SW 1271 (cell line): Measurements from ENCODE around the gene KIAA1217.

Experiments used
- DNase-seq, 2 experiments: peaks; one replicate each; lab custom pipeline; 2025; lab: John Stamatoyannopoulos, UW

Gene KIAA1217

DNA sequence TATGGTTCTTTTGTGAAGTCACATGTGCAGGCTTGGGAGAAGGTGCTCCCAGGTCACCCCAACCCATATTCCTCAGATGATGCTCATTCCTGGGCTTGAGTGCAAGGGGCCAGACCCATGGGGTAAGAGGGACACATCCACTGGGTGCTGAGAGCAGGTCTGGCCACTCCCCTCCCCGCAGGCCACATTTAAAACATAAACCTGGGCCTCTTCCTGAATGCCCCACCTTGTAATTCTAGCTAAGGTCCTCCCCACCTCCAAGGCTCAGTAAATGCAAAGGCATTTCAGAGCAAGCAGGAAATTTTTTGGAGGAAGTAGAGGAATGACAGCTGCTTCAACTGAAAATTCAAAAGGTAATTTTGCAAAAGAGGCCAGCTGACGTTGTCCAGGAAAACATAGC is 342.2 kb downstream of the KIAA1217 start:
- no peak for DNase-seq

DNA sequence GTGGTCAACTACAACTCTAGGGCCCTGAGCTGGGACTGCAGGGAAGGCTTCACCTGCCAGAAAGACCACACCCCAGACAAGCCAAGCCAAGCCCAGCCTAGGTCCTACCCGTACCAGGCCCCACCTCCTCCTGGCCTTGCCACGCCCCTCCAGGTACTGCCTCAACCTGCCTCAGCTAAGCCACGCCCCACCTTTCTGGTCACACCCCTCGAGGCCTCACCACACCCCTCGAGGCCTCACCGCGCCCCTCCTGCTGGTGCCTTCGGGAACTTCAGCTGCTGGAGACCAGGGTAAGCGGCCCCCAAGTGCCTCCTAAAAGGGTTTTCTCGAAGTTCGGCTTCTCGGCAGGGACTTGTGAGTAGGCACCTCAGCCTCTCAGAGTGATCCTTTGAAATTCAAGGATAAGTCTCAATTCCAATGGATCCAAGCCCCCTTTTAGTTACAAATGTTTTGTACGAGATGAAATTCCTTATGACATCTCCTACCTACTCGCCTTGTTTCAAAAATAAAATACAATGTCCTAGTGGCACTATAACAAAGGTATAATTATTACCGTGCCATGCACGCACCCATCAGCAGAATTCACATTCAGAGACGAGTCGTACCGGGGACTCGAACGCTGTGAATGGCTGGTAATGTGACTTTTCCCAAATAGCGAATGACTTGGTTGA is 343.5 kb downstream of the KIAA1217 start:
- DNase-seq = no peak

DNA sequence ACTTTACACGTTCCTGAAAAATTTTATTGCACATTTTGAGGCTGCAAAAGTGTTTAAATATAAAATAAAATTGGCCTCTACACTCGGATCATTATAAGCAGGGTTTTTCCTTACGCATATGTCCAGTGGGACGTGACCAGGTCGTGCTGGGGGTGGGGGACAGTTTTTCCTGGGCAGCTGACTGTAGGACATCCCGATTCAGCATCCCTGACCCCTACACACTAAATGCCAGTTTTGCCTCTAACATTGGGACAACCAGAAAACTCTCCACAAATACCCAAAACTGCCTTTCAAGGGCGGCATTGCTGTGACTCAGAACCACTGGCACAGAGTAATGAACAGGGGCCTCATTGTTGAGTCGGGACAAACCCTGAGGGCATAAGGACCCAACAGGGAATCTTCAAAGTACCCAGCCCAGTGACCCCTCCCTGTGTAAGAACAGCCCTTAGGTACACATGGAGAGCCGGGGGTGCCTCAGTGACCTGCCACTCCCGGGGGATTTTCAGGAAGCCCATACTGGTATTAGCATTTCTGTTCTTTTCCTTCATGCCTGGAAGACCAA is 344.2 kb downstream of the KIAA1217 start:
- no peak for DNase-seq

DNA sequence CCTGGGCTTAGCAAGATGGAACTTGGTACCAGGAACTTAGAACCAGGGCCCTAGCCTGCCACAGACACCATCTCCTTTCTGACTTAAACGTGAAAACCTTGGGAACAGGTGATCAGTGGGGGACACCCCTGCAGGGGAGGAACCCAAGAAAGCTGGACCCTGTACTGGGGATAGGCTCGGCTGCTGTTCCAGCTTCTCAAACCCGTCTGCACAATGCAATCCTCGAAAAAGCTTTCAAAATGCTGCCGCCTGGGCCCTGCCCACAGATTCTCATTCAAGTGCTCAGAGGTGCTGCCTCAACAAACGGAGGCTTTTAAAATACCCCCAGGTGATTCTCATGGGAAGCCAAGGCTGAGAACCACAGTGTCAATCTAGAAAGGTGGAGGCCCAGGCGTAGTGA is 345.1 kb downstream of the KIAA1217 start:
- DNase-seq = no peak

DNA sequence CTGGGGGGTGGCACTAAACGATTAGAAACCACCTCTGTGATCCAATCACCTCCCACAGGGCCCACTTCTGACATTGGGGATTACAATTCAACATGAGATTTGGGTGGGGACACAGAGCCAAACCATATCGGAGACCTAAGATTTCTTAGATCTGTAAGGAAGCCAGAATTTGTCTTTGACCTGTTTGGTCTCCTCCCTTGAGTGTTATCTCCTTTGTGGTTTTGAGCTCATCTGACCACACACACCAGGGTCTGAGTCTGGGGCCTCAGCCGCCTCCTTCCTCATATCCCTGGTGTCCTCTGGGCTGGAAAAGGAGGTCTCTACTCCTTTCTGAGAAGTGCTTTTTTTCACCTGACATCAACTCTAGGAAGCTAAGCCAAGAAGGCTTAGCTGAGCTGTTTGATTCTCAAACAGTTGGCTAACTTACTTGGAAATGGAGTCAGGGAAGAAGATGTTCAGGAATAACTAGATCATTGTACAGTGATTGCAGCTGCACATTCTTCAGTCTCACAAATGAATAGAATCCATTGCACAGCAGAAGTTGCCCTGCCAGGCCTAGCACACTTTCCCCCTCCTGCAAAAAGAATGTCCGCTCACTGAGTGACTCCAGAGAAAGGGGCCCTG is 347.3 kb downstream of the KIAA1217 start:
- no peak for DNase-seq

DNA sequence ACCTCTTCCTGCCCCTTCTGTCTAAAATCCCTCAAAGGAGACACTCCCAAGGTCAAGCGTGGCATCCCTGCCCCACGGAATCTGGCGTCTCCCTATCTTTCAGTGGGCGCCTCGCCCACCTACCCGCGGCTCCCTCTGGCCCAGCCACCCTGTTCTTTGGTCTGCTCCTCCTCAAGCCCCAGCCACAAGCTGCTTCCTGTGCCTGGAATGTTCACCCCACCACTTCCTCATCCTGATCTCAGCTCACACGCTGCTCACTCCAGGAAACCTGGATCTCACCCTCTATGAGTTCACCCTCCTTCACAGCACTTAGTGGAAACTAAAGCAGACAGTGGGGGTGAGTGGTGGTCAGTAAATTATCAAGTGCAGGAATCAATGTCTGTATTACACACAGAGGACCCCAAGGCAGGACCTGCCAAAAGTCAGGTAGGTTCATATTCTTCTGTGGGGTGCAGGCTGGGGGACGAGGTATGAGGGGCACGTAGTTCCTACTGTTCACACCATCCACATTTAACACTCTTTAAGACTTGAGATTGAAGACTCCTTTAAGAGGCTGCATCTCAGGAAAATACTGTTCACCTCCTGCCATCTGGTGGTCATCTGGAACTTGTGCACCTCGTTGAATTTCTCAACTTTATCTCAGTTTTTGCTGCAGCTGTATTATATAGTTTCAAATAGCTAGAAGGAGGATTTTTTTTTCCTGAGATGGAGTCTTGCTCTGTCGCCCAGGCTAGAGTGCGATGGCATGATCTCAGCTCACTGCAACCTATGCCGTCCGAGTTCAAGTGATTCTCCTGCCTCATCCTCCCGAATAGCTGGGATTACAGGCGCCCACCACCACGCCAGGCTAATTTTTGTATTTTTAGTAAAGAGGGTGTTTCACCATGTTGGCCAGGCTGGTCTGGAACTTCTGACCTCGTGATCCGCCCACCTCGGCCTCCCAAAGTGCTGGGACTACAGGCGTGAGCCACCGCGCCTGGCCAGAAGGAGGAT is 348.1 kb downstream of the KIAA1217 start:
- peak; percentile 15 to 58 for DNase-seq

DNA sequence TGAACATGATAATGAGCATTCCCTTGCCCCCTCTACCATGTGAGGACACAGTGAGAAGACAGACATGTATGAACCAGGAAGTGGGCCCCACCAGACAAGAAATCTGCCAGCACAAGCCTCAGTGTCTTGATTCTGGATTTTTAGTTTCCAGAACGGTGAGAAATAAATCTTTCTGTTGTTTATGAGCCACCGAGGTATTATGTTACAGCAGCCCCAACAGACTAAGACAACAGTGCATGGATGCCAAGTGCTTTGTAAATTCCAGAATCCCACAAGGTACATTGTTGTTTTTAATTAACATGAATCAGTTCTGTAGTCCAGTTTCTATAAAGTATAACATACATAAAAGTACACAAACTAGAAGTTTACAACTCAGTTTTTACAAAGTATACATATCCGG is 352.5 kb downstream of the KIAA1217 start:
- no peak for DNase-seq

DNA sequence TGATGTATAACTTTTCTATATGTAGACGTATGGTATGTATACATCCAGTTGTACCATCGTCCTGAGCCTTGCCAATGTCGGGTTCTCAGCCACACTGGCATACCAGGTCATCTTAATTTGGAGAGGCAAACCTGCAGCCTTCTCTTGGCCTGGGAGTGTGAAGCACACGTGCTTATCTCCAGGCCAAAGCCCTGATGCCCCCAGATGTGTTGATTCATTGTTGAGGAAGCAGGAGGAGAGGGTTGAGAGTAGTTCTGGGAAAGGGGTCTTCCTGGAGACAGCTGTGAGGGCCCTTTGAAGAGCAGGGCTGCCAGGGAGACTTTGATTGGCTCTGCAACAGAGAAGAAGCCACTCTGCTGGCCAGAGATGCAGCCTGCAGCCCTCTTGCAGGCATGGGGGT is 359.1 kb downstream of the KIAA1217 start:
- no peak for DNase-seq

DNA sequence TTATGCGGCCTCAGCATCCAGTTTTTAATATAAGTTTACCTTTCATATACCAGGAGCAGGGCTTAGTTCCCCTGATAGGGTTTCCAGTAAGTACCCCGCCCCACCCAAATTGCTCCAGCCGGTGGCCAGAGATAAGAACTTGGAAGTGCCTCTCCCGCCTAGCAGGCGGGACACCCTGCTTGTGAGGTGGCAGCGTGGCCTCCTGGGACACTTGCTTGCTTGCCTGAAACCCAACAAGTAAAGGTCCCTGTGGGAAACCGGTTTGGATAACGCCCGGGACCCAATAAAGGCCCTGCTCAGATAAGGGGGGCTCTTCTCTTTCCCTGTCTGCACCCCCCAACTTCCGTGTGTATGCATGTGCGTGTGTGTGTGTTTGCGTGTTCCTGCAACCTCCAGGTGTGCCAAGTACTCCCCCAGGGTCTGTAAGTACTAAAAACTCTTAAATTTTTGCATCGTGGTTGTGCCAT is 360.4 kb downstream of the KIAA1217 start:
- DNase-seq = no peak

DNA sequence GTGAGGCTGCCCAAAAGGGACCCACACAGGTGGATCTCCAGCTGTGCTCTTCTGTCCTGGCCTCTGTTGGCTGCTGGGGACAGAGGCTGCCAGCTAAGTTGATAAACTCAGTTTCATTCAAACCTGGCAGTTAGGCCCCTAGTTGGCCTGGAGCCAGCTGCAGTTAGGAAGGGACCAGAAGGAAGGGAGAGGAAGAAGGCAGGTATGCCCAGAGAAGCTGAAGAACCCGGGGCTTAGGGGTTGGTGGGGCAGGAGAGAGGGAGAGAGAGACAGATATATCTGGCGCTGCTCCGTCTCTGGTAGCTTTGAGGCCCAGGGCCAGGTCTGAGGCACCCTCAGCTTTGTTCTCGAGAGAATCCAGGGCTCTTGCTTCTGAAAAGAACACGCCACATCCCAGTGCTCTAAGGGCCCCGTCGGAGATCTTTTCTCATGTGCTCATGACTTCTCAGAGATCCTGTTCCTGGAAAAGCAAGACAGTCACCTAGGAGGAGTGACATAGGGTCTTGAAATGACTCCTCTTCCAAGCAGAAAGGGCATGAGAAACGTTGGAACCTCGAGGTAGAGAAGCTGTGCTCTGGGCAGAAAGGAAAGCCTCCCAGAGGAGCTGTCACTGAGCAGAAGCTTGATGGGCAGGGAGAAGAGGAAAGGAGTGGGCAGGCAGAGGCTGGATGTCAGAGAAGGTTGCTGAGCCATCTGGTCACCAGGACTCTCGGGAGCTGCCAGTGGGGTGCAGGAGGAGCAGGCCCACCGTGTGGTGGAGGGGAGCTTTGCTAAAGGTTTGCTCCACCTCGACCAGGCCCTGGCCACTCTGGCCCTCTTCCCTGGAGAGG is 361.1 kb downstream of the KIAA1217 start:
- DNase-seq = no peak

DNA sequence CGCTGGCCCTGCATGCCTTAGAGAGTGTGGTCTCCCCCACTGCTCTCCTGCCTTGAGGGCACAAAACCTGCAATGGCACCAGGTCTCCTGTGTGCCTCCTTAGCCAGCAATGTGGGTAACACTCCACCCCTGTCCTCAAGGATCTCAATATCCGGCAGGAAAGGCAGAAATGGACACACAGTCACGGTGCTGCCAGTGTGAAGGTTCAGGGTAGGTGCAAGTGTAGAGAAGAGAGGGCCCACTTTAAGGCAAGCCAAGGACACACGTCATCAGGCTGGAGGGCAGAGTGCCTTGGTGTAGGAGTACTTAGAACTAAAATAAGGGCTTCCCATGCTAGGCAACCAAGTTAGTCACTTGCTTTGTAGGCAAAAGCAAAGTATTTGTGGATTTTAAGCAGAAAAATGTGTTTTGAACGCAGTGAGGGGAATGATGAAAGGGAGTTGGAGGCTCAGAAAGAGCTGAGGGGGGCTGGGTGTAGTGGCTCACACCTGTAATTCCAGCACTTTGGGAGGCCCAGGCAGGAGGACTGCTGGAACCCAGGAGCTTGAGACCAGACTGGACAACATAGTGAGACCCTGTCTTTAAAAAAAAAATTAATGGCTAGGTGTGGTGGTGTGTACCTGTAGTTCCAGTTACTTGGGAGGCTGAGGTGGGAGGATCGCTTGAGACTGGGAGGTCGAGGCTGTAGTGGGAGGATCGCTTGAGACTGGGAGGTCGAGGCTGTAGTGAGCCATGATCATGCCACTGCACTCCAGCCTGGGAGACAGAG is 361.9 kb downstream of the KIAA1217 start:
- DNase-seq = no peak

DNA sequence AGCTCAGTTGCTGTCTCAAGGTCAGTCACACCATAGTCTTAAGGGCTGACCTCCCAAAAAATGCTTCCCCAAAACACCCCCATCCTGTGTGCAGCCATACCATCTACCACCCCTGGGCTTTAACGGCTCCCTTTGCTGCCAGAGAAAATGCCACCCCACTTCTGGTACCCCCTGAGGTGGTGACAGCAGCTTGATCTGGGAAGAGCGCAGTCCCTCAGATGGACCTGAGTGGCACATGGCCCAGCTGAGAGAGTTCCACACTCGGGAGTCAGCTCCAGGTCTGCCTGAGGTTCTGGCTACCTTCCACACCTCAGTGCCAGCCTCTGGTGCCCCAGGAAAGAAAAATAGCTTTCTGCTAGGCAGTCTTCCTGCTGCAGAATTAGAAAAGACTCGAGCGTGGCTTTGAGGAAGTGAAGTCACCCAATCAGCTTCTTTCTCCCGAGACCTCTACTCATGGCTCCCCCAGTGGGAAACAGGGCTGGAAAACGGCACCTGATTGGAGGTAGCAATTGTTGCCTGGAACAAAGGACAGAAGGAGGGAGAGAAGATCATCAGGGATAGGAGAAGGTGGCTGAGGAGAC is 363.0 kb downstream of the KIAA1217 start:
- no peak for DNase-seq

DNA sequence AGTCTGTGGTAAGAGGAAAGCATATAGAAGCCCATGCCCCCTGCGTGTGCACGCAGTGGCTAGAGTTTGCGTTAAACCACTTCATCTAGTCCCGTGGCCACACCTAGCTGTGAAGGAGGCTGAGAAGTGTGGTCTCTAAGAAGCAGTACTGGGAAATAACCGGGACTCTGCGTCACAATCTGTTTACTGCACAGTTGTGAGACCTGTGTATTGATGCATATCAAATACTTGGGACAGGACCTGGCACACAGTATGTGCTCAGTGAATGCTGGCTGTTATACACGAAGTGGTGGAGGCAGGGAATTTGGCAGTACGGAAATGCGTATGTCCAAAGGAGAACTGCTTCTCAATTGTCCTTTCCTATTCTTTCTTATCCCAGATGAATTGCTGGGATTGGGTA is 365.2 kb downstream of the KIAA1217 start:
- no peak for DNase-seq

DNA sequence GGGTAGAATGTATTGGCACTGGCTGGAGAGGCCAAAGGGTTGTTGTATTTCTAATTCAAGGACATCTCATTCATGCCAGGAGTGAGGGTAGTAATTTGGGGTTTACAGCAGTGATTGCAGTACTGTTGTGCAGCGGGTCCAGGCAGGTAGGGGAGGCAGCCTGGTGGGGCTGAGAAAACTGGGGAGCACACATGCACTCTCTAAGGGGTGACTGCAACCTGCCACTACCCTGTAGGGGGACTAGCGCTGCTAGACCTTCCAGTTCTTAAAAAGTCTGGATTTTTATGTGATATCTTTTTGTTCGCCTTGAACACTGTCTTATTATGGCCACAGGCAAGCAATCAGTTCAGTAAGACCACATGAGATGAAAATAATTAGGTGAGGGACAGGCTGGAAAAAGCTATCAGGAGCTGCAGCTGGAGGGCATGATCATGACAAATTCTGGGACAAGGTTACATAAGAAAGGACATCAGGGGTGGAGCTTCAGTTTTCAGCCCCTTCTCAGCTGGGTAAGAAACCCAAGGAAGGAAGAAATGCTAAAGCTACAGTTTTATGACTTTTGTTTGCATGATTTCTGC is 365.7 kb downstream of the KIAA1217 start:
- no peak for DNase-seq

DNA sequence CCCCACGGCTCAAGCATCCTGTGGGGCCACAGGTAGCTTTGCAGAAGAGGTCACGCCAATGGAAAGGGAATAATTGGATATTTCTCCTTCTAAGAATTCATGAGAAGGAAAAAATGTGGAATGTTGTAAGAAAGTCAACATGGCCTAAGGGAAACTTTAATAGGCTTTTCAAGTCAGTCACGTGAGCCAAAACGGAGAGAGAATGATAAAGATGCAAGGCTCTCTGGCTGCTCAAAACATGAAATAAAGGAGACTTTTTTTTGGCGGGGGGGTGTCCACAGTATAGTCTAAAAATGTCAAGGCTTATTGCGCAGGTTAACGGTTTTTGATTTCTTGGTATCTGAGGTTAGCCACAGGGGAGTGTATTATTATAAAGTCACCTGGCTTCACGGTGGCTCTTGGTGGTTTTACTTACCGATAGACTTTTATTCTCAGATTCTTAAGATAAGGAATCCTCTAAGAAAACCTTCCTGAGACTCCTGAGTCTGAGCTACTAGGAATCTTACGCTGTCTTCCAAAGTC is 366.6 kb downstream of the KIAA1217 start:
- no peak for DNase-seq

DNA sequence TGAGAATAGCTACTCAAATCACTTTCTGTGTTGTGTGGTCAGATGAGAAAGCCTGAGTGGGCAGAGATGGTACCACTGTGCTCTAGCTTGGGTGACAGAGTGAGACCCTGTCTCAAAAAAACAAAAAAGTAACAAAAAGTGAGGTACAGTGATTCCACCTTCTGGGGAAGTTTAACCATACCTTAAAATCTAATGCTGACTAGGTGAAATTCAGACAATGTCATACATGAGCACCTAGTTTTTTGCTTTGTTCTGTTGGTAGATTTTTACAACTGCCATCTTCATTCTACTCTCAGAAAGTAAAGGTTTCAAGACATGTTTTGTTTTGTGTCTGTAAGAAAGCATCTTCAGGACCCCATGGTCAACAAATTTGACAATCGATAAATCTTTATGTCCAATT is 370.5 kb downstream of the KIAA1217 start:
- DNase-seq = no peak

DNA sequence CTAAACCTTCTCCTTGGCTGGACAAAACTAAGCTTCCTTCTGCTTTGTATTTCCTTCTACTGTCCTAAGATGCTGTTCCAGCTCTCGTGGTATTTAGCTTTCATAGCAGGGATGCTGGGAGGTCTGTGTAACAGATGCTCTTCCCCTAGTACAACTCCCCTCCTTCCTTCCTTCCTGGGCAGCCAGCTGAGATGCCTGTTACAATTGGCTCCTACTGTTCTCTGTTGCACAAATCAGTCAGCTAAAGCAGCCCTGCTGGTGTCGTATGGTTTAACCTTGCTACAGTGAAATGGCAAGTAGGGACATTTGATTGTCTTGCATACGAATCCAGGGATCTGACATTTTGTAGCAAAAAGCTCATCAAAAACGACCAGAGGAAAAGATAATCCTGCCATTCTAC is 371.0 kb downstream of the KIAA1217 start:
- DNase-seq = no peak

DNA sequence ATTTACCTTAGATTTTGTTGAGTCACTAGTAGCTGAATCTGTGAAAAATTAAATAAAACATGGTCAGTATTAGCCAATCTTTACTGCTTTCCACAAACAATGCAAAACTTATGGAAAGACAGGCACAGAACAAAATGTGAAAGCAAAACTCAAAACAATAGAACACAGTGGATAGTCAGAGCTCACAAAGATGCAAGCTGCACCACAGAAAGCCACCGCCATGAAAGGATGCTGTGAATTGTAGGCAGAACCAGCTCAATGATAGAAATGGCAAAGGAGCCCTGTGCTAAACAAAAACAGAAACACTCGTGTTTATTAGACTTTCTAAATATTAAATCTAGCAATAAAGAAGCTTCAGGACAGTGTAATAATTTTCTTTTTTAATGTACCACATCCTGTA is 380.3 kb downstream of the KIAA1217 start:
- DNase-seq = no peak

DNA sequence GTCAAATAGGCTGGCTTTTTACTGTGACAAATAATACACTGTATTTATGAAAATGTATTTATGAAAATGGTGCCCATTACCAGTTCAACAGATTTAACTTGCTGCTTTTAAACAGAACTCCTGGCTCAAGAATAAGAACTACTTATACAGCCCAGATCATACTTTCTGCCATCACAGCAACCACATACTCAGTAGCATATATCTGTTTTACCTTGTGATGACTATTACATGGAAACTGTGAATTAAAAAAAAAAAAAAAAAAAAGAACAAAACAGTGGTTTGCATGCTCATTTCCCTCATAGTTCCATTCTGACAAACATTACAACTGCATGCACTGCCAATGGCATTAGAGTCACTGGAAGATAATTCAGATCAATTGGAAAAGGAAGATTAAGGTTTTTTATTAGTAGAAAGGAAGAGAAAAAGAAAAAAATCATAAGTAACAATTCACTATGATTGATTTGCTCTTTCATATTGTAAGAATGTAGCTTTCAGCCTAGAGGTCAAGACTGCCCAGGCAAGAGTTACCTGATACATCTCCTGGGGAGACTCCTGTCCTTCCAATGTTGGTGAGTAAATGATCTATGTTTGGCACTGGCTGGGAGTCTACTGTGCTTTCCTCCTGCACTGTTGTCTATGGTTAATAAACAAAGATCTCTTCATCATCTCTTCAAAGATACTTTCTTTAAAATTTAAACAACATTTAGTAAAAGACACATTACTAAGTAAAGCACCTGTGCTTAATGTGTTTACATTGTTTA is 381.9 kb downstream of the KIAA1217 start:
- no peak for DNase-seq
